ENCODE data around the gene GTF3C5.
"Not testable (repeated sequence)": the region's sequence is repeated elsewhere in the genome, so short reads cannot be mapped to it uniquely, and the experiment has no call there.

GTF3C5 gene

DNA sequence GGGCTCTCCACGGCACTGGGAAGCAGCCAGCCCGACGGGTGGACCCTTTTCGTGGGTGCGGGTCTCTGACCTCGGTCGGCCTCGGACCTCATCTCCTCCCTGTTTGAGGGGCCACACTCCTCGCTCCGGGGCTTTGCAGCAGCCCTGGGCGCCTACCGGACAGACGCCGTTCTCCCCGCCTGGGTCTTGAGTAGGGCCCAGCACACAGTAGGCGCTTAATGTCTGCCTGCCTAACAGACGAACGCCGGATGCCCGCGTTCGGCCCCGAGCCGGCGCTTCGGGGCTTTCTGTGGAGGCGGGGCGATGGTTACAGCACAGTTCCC, 842 bp upstream of the GTF3C5 start:
- no peak for DNase-seq (ENCODE audit: low read depth in 3 of 3)

DNA sequence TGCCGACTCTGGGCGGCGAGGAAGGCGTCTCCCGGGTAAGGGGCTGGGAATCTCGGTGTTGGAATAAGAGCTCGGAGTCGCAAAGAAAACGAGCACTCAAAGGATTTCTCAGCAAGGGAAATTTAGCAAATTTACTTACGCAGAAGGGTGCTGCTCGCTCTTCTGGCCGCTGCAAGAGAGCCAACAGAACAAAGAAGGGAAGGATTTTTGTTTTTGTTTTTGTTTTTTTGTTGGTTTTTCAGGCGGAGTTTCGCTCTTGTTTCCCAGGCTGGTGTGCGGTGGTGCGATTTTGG, 279 bp downstream of the GTF3C5 start:
- DNase-seq (ENCODE audit: low read depth in 3 of 3): no peak

DNA sequence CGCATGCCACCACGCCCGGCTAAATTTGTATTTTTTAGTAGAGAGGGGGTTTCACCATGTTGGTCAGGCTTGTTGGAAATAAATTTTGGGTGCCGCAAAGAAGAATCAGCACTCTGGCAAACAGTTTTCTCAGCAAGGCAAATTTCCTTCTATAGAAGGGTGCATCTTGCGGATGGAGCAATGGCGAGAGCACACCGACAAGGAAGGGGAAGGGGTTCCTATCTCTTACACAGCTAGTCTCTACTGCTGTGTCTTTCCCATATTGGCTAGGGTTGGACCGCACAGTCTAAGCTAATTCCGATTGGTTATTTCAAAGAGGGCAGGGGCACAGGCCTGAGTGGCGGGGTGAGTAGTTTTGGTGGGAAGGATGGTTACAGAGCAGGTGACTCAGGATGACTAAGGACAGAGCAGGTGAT, 707 bp downstream of the GTF3C5 start:
- DNase-seq (ENCODE audit: low read depth in 3 of 3): no peak

DNA sequence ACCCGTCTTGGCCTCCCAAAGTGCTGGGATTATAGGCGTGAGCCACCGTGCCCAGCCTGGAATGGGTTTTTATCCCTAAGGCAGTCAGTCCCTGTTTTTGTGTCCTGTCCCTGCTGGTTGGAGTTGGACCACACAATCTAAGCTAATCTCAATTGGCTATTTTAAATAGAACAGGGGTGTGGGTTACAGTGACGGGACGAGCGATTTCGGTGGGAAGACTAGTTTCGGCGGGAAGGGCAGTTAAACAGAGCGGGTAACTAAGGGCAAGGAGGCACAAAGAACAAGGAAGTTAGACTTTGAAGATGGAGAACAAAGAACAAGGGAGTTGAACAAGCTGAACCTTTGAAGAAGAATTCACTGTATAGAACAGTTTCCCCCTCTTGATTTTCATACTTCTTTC, 1.4 kb downstream of the GTF3C5 start:
- no peak for DNase-seq (ENCODE audit: low read depth in 3 of 3)

DNA sequence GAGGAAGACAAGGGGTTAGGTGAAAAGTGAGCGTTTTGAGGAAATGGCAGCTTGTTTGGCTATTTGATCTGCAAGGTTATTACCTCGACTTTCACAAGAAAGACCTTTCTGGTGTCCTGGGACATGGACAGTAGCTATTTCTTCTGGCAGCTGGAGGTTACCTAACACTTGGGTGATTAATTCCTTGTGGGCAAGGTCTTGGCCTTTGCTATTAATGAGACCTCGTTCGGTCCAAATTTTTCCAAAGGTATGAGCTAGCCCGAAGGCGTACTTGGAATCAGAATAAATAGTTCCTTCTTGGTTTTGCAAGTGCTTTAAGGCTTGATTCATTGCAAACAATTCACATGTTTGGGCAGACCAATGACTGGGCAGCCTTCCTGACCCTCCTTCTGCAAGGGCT, 4.9 kb downstream of the GTF3C5 start:
- no peak for DNase-seq (ENCODE audit: low read depth in 3 of 3)

DNA sequence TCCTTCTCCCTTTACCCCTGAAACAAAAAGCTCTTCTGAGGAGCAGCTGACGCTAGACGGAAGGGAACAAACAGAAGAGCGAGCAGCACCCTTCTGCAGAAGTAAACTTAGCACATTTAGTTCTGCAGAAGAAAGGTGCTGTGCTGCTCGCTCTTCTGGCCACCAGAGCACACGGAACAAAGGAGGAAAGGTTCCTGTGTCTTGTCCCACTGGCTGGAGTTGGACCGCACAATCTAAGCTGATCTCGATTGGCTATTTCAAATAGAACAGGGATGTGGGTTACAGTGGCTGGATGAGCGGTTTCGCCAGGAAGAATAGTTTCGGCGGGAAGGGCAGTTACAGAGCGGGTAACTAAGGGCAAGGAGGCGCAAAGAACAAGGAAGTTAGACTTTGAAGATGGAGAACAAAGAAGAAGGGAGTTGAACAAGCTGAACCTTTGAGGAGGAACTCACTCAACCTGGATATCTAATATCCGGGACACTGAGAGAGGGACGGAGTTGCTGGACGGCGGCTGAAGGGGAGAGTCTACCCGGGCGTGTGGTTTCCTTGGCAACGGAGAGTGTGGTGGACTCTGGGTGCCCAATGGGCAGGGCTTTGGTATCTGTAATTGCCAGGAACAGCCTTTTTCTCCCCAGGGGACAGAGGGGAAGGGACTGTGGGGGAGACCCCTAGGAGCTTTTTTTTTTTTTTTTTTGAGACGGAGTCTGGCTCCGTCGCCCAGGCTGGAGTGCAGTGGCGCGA, 7.1 kb downstream of the GTF3C5 start:
- no peak for DNase-seq (ENCODE audit: low read depth in 3 of 3)

DNA sequence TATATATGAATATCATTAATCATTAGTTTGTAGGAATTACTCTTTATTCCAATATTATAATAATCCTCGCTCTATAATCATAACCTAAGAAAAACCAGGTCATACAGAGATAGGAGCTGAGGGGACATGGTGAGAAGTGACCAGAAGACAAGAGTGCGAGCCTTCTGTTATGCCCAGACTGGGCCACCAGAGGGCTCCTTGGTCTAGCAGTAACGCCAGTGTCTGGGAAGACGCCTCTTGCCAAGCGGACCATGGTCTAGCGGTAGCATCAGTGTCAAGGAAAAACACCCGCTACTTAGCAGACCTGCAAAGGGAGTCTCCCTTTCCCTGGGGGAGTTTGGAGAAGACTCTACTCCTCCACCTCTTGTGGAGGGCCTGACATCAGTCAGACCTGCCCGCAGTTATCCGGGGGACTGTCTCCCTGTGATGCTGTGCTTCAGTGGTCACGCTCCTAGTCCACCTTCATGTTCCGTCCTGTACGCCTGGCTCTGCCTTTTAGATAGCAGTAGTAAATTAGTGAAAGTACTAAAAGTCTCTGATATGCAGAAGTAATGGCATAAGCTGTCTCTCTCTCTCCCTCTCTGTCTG, 10.2 kb downstream of the GTF3C5 start:
- not testable (repeated sequence) for DNase-seq (ENCODE audit: low read depth in 3 of 3)

DNA sequence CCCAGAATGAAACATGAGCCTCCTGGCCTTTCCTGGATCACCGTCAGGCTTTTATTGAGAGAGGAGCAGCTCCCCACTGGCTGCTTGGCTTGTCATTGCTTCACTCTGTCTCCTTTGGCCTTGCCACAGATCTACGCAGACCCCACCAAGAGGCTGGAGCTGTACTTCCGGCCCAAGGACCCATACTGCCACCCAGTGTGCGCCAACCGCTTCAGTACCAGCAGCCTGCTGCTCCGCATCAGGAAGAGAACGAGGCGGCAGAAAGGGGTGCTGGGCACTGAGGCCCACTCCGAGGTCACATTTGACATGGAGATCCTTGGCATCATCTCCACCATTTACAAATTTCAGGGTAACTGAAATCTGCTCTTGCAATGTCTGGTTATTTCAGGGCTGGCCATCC, 11.2 kb downstream of the GTF3C5 start:
- DNase-seq (ENCODE audit: low read depth in 3 of 3): no peak

DNA sequence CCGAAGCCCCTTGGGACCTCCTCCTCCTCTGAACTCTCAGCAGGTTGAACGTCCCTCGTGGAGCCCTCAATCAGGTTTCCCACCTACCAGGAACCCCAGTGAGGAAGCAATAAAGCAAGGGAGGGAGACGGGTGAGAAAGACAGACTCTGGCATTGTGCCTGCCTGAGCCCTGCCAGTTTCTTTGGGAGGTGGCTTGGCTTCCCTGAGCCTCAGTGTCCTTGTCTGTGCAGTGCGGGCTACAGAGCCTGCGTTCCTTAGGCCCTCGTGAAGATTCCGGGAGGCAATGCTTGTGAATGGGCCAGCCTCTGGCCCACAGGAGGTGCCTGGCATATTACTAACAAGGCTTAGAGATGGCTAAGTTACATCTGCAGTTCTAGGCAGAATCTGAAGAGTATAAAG, 11.9 kb downstream of the GTF3C5 start:
- no peak for DNase-seq (ENCODE audit: low read depth in 3 of 3)

DNA sequence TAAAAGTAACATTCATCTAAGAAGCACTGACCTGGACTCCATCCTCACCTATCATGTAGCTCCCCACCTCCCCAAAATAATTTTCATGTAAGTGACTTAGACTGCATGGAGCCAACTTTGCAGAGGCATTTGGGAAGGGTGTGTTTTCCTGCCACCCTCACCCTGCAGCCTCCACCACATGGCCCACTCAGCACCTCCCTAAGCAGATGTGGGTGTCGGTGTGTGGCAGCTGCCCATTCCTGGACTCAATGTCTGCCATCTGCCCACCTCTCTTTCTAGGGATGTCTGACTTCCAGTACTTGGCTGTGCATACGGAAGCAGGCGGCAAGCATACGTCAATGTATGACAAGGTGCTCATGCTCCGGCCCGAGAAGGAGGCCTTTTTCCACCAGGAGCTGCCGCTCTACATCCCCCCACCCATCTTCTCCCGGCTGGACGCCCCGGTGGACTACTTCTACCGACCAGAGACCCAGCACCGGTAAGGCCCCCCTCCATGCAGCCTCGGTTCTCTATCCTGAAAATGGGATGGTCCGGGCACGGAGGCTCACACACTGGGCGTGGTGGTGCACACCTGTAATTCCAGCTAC, 12.7 kb downstream of the GTF3C5 start:
- DNase-seq (ENCODE audit: low read depth in 3 of 3): no peak

DNA sequence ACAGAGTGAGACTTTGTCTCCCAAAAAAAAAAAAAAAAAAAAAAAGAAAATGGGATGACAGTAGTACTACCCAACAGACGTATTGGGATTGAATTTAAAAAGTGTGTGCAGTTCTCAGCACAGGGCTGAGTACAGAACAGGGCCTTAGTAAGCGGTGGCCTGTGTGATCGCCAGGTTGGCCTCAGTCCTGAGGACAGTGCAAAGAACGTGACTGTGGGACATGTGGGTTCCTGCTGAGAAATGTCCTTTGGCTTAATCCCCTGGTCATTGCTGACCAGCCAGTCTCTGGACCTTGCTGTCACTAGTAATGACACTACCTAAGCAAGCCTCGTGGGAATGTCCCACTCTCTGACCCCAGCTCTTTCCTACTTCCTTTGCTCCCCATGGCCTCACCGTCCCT, 13.3 kb downstream of the GTF3C5 start:
- DNase-seq (ENCODE audit: low read depth in 3 of 3): no peak

DNA sequence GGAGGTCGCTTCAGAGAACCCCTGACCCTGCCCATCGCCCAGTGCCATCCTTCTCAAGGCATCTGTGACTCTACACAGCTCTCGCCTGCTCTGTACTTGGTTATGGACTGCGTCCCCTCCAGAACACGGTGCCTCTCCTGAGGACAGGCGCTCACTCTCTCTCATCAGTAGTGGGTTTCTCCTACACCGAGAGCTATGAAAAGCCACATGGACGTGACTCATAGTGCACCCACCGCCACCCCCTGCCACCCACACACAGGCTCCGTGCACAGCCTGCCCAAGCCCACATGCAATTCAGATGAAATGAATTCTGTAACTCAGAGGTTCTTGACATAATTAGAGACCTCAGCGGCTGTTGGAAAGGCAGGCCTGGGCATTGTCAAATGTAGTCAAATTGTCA, 13.9 kb downstream of the GTF3C5 start:
- DNase-seq (ENCODE audit: low read depth in 3 of 3): no peak

DNA sequence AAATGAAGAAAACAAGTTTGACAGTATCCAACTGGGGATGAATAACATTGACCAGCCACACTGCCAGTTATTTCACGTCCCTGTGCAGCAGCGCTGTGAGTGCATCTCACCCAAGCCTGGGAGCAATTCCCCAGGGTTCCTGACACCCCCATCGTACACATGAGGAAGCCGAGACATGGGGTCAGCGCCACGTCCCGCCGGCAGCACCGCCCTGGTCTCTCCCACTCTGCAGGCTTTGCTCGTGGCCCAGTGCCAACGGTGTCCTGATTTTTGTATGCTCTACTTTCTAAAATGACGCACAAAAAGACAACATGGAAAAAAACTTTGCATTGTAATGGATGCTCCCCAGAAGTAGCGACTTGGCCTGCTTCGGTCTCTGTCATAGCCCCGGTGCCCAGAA, 14.3 kb downstream of the GTF3C5 start:
- DNase-seq (ENCODE audit: low read depth in 3 of 3): no peak

DNA sequence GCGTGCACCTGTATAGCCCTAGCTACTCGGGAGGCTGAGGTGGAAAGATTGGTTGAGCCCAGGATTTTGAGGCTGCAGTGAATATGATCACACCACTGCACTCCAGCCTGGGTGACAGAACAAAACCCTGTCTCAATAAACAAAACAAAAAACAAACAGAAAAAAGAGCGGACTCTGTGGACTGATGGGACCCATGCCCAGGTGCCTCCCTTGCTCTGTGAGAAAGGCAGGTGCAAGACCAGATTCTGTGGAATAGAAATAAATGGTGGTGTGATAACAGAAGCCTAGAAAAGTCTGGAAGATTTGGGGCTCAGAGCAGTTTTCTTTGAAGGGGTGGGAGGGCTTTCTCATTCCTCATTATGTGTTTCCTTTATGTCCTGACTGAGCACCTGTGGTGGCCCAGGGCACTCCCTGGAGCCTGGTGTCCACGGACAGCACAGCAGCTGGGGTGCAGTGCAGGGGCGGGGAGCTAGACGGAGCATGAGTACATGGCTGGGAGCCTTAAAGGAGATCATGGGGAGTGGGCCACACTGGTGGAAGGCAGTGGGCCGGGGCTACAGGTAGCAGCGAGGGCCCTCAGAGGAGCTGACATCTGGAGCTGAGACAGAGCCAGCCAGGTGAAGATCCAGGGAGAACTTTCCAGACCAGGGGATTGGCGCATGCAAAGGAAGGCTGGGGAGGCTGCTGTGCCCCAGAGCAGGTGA, 15.6 kb downstream of the GTF3C5 start:
- no peak for DNase-seq (ENCODE audit: low read depth in 3 of 3)

DNA sequence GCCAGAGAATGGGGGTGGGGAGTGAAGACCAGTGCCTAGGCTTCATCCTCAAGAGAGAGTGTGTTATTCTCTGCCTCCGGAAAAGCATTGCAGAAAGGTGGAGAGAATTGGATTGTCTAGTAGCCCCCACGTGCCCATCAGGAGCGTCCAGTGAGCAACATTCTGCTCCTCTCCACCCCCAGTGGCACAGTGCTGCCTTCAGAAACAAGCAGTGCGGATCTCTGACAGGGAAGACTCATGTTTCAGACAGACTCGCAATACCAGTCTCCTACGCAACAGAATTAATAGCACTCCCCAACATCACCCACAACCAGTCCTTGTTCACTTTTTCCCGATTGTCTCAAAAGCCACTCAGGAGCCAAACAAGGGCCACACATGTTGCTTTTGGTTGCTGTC, 16.1 kb downstream of the GTF3C5 start:
- DNase-seq (ENCODE audit: low read depth in 3 of 3): no peak

DNA sequence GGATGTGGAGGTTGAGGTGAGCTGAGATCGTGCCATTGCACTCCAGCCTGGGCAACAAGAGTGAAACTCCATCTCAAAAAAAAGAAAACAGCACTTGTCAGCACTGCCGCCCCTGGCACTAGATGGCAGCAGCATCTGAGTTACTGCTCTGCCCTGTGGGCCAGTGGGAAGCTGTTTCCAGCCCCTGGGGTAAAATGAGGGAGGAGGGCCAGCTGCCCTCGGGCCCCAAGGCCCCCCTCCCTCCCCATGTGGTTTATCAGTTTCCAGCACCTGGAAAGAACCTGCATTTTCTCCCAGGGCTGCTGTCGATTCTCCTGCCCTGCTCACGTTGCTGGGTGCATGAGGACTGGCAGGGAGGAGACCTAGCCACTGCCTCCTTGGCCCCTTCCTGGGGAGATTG, 17.8 kb downstream of the GTF3C5 start:
- DNase-seq (ENCODE audit: low read depth in 3 of 3): no peak

DNA sequence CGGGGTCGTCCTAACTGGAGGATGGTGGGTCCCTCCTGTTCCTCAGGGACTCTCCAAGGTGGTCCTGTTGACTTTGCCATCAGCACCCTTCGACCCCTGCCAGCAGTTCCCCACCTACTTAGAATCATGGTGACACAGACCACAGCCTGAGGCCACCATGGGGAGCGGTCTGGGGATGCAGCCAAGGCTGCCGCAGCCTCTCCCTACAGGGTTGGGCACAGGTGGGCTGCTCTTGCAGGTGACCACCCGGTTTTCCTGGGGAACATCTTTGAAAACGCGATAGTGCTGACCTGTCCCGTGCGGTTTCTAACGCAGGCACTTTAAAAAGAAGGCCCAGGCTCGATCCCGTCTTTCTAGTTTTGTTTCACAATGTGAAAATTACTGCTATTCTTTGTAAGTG, 18.2 kb downstream of the GTF3C5 start:
- DNase-seq (ENCODE audit: low read depth in 3 of 3): no peak

DNA sequence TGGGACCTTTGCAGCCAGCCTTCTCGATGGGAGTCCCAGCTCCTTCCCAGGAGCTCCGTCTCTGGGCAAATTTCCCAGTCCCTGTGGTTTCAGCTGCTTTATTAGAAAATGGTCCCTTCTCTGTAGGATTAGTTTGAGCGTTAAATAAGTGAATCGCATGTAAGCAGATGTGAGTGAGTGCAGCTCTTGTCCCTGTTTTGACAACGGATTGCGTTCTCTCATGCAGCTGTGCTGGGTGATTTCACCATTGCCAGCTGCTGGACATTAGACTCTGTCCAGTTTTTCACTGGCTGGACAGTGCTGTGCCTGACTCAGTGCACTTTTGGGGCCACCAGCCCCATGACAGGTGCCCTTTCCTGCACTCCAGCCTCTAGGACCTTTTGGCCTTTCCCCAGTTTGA, 19.3 kb downstream of the GTF3C5 start:
- DNase-seq (ENCODE audit: low read depth in 3 of 3): no peak

DNA sequence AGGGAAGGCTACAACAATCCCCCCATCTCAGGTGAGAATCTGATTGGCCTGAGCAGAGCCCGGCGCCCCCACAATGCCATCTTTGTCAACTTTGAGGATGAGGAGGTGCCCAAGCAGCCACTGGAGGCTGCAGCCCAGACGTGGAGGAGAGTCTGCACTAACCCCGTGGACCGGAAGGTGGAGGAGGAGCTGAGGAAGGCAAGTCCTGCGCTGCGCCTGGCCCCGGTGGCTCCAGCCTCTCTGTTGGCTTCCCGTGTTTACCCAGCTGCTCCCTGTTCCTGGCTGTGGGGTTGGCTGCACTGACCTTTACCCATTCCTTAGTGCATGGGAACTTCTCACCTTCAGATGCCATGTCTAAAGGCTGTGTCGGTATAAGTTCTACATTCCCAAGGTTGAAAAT, 20.0 kb downstream of the GTF3C5 start:
- no peak for DNase-seq (ENCODE audit: low read depth in 3 of 3)

DNA sequence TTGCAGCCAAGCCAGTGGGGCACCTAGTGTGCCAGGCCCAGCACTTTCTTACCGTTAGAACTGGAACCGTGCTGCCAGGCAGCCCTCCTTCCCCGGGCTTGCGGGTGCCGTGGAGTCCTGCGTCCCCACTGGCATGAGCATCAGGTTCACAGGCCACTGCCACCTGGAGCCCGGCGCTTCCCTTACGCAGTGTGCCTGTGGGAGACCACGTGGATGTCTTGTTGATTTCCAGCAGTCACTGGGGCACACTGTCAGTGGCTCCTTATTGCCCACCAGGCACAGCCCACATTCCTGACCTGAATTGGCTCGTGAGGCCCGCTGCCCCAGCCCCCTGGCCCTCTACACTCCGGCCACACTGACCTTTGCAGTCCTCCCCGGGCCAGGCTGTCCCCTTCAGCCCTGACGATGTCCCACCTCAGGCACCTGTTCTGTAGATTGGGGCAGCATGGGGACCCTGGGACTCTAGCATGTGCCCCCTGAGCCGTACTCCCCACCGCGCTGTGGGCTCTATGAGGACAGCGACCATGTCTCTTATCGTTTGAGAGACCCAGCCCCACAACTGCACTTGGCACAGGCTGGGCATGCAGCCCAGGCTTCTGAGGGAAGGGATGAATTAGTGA, 20.6 kb downstream of the GTF3C5 start:
- no peak for DNase-seq (ENCODE audit: low read depth in 3 of 3)

DNA sequence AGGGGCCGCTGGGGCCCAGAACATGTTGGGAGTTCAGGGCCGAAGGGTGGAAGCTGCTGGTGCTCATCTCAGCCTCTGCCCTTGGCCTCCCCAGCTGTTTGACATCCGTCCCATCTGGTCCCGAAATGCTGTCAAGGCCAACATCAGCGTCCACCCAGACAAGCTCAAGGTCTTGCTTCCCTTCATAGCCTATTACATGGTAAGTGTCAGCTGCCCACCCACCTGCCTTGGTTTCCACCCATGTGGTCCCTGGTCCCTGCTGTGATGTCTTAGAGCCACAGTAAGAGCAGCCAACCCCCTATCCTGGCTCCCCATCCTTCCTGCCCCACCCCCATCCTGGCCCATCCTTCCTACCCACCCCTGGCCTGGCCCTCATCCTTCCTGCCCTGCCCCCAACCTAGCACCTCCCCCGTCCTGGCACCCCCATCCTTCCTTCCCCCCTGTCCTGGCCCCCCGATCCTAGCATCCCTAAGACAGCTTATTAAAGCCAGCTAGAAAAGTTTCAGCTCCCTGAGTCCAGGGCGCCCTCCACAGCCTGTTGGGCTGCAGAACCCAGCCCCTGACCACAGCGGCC, 21.3 kb downstream of the GTF3C5 start:
- DNase-seq (ENCODE audit: low read depth in 3 of 3): no peak

DNA sequence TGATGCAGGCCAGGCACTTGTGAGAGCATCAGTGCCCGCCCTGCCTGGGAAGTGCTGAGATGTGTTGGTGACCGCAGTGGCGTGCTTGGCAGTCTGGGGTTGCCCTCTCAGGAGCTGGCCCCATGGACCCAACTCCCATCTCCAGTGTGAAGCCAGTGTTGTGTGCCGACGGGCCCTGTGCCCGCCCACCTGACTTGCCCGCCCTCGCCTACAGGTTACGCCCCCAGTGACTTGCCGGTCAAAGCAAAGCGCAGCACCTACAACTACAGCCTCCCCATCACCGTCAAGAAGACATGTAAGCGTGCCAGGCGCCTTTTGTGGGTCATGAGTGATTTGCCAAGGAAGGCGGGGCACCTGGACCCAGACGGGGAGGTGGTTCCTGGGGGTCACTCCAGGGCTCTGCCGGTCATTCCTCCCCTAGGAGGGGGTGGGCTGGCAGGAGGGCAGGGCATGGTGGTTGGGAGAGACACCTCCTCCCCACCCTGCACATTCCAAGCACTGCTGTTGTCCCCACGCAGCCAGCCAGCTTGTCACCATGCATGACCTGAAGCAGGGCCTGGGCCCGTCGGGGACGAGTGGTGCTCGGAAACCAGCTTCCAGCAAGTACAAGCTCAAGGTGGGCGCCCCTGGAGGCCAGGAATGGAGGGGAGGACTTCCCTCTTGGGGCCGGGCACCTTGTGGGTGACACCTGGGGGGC, 23.5 kb downstream of the GTF3C5 start:
- no peak for DNase-seq (ENCODE audit: low read depth in 3 of 3)
